SW480 (cell line): ENCODE measurements around the gene RWDD4.
"Not testable (repeated sequence)": the region's sequence is repeated elsewhere in the genome, so short reads cannot be mapped to it uniquely, and the experiment has no call there.

Experiments
- DNase-seq: peaks from one replicate; pipeline ENCODE4 v3.0.0-alpha.2; 2016; ENCODE audit warnings: low spot score

Gene RWDD4

GRCh38 chr4:183635741-183636140, 23.2 kb downstream of the RWDD4 start:
- DNase-seq = no peak

- no peak for DNase-seq
Observed at GRCh38 chr4:183635321-183635720, 23.7 kb downstream of the RWDD4 start.

- no peak for DNase-seq
Observed at GRCh38 chr4:183633476-183634400, 25.2 kb downstream of the RWDD4 start.

GRCh38 chr4:183632689-183633088, 26.3 kb downstream of the RWDD4 start:
- DNase-seq = no peak

- DNase-seq = no peak
Observed at GRCh38 chr4:183631577-183632198, 27.3 kb downstream of the RWDD4 start.

- no peak for DNase-seq
Observed at GRCh38 chr4:183627979-183628588, 30.9 kb downstream of the RWDD4 start.

GRCh38 chr4:183627286-183627685, 31.7 kb downstream of the RWDD4 start:
- DNase-seq = not testable (repeated sequence)

- no peak for DNase-seq
Observed at GRCh38 chr4:183626168-183626567, 32.8 kb downstream of the RWDD4 start.

GRCh38 chr4:183624548-183624947, 34.4 kb downstream of the RWDD4 start:
- DNase-seq = peak; percentile 16

GRCh38 chr4:183621875-183622274, 37.1 kb downstream of the RWDD4 start:
- DNase-seq = no peak

- no peak for DNase-seq
Observed at GRCh38 chr4:183620421-183620820, 38.6 kb downstream of the RWDD4 start.

- DNase-seq = no peak
Observed at GRCh38 chr4:183618681-183619080, 40.3 kb downstream of the RWDD4 start.

GRCh38 chr4:183617075-183617474, 41.9 kb downstream of the RWDD4 start:
- DNase-seq = no peak

- no peak for DNase-seq
Observed at GRCh38 chr4:183612329-183613250, 46.4 kb downstream of the RWDD4 start.

- no peak for DNase-seq
Observed at GRCh38 chr4:183611210-183611830, 47.7 kb downstream of the RWDD4 start.

GRCh38 chr4:183610613-183611012, 48.4 kb downstream of the RWDD4 start:
- DNase-seq = no peak

GRCh38 chr4:183610033-183610432, 49.0 kb downstream of the RWDD4 start:
- peak; percentile 17 for DNase-seq

- no peak for DNase-seq
Observed at GRCh38 chr4:183609151-183609550, 49.8 kb downstream of the RWDD4 start.

- no peak for DNase-seq
Observed at GRCh38 chr4:183607894-183608293, 51.1 kb downstream of the RWDD4 start.

- no peak for DNase-seq
Observed at GRCh38 chr4:183602557-183603027, 56.4 kb downstream of the RWDD4 start.

GRCh38 chr4:183601381-183601780, 57.6 kb downstream of the RWDD4 start:
- no peak for DNase-seq
